ENCODE data around the gene CERS3.

The CERS3 gene

DNA sequence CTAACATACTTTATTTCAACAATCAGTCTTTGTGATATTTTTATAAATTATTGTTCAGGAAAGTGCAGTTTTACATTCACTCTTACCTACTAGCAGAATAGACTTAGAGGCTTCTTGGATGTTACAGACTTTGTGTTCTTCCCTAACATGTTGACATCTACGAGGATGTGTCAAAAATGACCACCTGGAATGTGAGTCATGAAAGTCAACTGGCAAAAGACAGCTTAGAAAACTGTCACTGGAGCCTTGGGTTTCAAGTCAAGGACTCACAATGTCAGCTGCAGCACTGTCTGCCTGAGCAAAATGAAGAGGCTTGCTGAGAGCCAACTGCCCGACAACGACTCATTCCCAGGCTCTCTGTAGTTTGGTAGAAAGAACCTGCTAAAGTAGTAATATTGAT lies 91.5 kb downstream of the CERS3 start:
- peaks cover 13% of the 10 kb centered on the region; the same call in 1 of the 2 replicates for H3K4me1 ChIP-seq
- no peak overlapping the region for H3K4me3 ChIP-seq (ENCODE audit: low read depth, low read length)
- DNase-seq = no peak
- H3K36me3 ChIP-seq = no peaks in the 10 kb centered on the region
- H3K27me3 ChIP-seq = no peaks in the 10 kb centered on the region
- H3K9me3 ChIP-seq = no peaks in the 10 kb centered on the region
- TF ChIP-seq, protein P1, sequence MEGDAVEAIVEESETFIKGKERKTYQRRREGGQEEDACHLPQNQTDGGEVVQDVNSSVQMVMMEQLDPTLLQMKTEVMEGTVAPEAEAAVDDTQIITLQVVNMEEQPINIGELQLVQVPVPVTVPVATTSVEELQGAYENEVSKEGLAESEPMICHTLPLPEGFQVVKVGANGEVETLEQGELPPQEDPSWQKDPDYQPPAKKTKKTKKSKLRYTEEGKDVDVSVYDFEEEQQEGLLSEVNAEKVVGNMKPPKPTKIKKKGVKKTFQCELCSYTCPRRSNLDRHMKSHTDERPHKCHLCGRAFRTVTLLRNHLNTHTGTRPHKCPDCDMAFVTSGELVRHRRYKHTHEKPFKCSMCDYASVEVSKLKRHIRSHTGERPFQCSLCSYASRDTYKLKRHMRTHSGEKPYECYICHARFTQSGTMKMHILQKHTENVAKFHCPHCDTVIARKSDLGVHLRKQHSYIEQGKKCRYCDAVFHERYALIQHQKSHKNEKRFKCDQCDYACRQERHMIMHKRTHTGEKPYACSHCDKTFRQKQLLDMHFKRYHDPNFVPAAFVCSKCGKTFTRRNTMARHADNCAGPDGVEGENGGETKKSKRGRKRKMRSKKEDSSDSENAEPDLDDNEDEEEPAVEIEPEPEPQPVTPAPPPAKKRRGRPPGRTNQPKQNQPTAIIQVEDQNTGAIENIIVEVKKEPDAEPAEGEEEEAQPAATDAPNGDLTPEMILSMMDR (IDR thresholded peaks at IDR 0.05; ENCODE audit: low read depth, low read length) = no peak

DNA sequence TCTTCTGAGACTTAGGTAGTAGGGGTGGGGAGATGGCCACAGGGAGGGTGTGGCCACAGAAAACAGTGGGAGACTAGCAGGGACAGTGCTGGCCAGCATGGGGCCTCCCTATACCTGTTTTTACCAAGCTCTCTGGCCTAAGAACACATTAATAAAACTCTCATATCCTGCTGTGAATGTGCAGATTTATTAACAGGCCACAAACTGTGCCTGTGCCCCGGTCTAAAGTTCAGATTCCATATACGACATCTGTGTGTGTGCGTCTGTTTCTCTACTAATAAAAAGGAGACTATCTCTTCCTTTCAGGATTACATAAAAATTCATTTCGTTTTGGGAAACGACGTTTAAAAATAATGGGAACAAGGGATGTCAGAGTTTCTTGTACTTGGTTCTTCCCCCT lies 94.2 kb downstream of the CERS3 start:
- TF ChIP-seq, protein P1 (IDR thresholded peaks at IDR 0.05; ENCODE audit: low read depth, low read length) = no peak
- DNase-seq = no peak
- H3K36me3 ChIP-seq = no peaks in the 10 kb centered on the region

DNA sequence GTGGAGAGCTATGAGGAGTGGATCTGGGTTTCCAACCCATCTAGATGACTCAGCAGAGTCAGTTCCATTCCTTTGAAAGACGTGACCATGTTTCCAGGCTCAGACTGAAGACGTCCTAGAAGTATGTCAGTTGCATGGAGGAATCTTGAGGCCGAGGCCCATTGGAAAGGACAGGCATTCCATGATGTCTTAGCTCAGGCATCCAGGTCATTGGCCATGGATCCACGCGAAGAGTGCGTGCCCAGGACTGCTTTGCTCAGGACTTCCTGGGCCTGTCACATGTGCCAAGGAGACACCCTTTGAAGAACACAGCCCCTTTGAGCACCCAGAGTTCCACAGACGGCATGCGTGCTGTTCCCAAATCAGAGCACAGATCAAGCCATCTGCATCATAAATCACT lies 94.7 kb downstream of the CERS3 start:
- Histone ChIP-seq H3K4me3 (ENCODE audit: low read depth, low read length) (no peak overlapping the region), H3K27me3 (no peaks in the 10 kb centered on the region), H3K36me3 (no peaks in the 10 kb centered on the region), H3K9me3 (no peaks in the 10 kb centered on the region), H3K4me1 (peaks cover 3% of the 10 kb centered on the region; the same call in 1 of the 2 replicates)
- no peak for DNase-seq
- TF ChIP-seq, protein P1 (IDR thresholded peaks at IDR 0.05; ENCODE audit: low read depth, low read length) = no peak

More for the DNA sequence above, 94.2 kb downstream of the CERS3 start:
- no peaks in the 10 kb centered on the region for H3K9me3 ChIP-seq
- H3K27me3 ChIP-seq = no peaks in the 10 kb centered on the region
- H3K4me1 ChIP-seq = peaks cover 8% of the 10 kb centered on the region; the same call in 1 of the 2 replicates
- no peak overlapping the region for H3K4me3 ChIP-seq (ENCODE audit: low read depth, low read length)

DNA sequence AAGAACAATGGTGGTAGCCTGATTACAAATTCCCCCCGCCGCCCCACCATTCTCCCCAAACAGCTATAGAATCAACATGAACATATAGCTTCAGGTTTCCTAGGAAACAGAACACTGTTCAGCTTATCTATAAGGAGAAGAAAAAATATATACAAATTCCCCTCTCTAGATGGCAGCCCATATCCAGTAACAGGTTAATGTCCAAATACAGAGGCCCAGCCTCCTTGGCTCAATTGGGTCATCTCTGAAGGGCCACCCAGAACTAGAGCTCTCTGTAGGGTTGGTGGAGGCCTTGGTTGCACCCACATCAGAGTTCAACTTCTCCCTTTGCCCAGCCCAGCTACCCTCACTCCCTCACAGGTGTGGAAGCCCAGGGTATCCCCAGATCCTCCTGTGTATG lies 95.4 kb downstream of the CERS3 start:
- Histone ChIP-seq H3K36me3 (no peaks in the 10 kb centered on the region), H3K4me3 (ENCODE audit: low read depth, low read length) (no peak overlapping the region), H3K4me1 (no peaks in the 10 kb centered on the region), H3K9me3 (no peaks in the 10 kb centered on the region), H3K27me3 (no peaks in the 10 kb centered on the region)
- no peak for DNase-seq
- TF ChIP-seq, protein P1 (IDR thresholded peaks at IDR 0.05; ENCODE audit: low read depth, low read length) = 0 out of 2 replicates have a peak, but pooled peaks have one; percentile 7

DNA sequence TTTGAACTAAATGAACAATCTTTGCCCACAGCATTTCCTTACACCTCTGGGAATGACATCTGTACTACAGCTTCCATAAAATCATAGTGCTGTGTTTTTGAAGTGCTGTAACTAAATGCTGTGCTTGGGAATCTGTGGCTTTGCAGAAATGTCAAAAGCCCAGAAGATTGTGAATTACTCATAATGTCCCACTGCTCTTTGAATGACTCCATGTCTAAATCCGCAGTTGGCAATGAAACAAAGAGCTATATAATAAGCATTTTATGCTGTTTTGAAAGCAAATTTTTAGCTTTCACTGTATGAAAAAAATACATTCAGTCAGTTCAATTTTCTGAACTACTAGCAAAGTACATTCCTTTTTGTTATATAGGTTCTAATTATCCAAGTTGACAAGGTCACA lies 98.3 kb downstream of the CERS3 start:
- TF ChIP-seq, protein P1 (IDR thresholded peaks at IDR 0.05; ENCODE audit: low read depth, low read length) = no peak
- H3K4me3 ChIP-seq (ENCODE audit: low read depth, low read length) = no peak overlapping the region
- no peaks in the 10 kb centered on the region for H3K36me3 ChIP-seq
- no peaks in the 10 kb centered on the region for H3K27me3 ChIP-seq
- no peaks in the 10 kb centered on the region for H3K9me3 ChIP-seq
- DNase-seq = no peak
- H3K4me1 ChIP-seq = no peaks in the 10 kb centered on the region

DNA sequence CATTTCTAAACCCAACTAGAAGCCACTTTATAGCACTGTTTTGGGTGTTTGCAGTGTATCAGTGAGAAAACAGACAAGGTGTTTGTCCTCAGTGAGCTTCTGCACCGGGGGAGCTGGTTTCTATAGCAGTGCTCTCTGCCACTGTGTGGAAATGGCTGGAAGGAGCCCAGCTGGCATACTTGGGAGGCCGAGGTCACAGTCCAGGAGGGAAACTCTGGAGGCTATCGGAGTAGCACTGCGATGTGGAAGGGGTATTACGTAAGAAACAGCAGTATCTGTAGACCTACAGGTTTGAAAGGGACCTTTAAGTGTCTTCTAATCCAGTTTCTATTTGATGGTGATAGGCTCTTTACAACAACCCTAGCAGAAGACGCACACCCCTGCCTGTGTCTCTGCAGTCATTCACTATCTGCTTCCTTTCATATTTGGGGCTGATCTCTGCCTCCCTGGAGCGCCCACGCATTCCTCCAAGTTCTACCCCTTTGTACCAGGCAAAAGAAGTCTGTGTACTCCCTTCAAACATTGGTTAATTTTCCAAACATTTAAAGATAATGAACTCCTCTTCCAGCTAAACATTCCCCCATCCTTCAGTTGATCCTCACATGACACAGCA lies 99.5 kb downstream of the CERS3 start:
- no peaks in the 10 kb centered on the region for H3K27me3 ChIP-seq
- TF ChIP-seq, protein P1 (IDR thresholded peaks at IDR 0.05; ENCODE audit: low read depth, low read length) = no peak
- H3K4me1 ChIP-seq = no peaks in the 10 kb centered on the region
- H3K9me3 ChIP-seq = 0 out of 2 replicates have a peak, but pooled peaks cover 2% of the 10 kb centered on the region
- no peak overlapping the region for H3K4me3 ChIP-seq (ENCODE audit: low read depth, low read length)
- no peaks in the 10 kb centered on the region for H3K36me3 ChIP-seq
- no peak for DNase-seq

All from BE2C (cell line).